CD4-positive, alpha-beta memory T cell (primary cell): Measurements from ENCODE around the gene WNT1. TPM values are rescaled to one million over a fixed set of nuclear protein-coding genes. Genes with fewer than 3 reads are reported as not detected.
A peak's percentile ranks its signal among the peaks of the same experiment; 100 is the strongest.

Experiments
- CTCF ChIA-PET: fragments of 350-600 bp; sonication (Branson Sonifier 250); formaldehyde crosslinking; loops from one replicate; lab custom pipeline; 2021; ENCODE audit warnings: inconsistent platforms; ENCODE audit not compliant: partially characterized antibody; lab: Charles Lee
- POLR2A ChIA-PET: fragments of 350-600 bp; sonication (Branson Sonifier 250); formaldehyde crosslinking; loops from one replicate; lab custom pipeline; 2021; ENCODE audit not compliant: partially characterized antibody; lab: Charles Lee
- DNase-seq, 5 donors: peaks; one replicate each; pipeline versions ENCODE4 v3.0.0 to v3.0.0-alpha.2; 2020 to 2022; ENCODE audit warnings: mixed read lengths in 1 of 5
- H3K27ac ChIP-seq: one replicate; pipeline ENCODE4 v1.7.0; 2013; ENCODE audit warnings: low read depth, low read length
- H3K27me3 ChIP-seq: 2 replicates; pipeline ENCODE4 v1.7.0; 2013; ENCODE audit warnings: mild to moderate bottlenecking, low read length, moderate library complexity; ENCODE audit not compliant: insufficient read depth
- H3K36me3 ChIP-seq: 2 replicates; pipeline ENCODE4 v1.7.0; 2013; ENCODE audit warnings: mild to moderate bottlenecking, low read length, moderate library complexity; ENCODE audit not compliant: insufficient read depth
- H3K4me1 ChIP-seq: 2 replicates; pipeline ENCODE4 v1.7.0; 2013; ENCODE audit warnings: mild to moderate bottlenecking, low read length, moderate library complexity; ENCODE audit not compliant: insufficient read depth
- H3K4me3 ChIP-seq, 2 donors: one replicate each; pipeline ENCODE4 v1.7.0; 2013; ENCODE audit warnings: low read length in 2 of 2, mild to moderate bottlenecking in 1 of 2
- H3K9me3 ChIP-seq, 2 donors: one replicate each; pipeline ENCODE4 v1.7.0; 2013; ENCODE audit warnings: low read length in 2 of 2, control low read depth in 1 of 2; ENCODE audit not compliant: control insufficient read depth in 1 of 2
- H3K27ac Mint-ChIP-seq, 7 donors: one replicate each; pipeline ENCODE4 v1.8.0; 2020 to 2021; ENCODE audit warnings: mixed read lengths in 7 of 7, mild to moderate bottlenecking in 6 of 7, inconsistent platforms in 3 of 7, moderate library complexity in 3 of 7
- H3K27me3 Mint-ChIP-seq, 2 donors: one replicate each; pipeline ENCODE4 v1.8.0; 2020 to 2021; ENCODE audit warnings: mixed read lengths in 2 of 2
- H3K36me3 Mint-ChIP-seq, 2 donors: one replicate each; pipeline ENCODE4 v1.8.0; 2020 to 2021; ENCODE audit warnings: mixed read lengths in 2 of 2, inconsistent platforms in 1 of 2, mild to moderate bottlenecking in 1 of 2
- H3K4me1 Mint-ChIP-seq, 4 donors: one replicate each; pipeline ENCODE4 v1.8.0; 2020 to 2021; ENCODE audit warnings: mixed read lengths in 4 of 4, mild to moderate bottlenecking in 1 of 4
- H3K4me3 Mint-ChIP-seq, 8 donors: one replicate each; pipeline ENCODE4 v1.8.0; 2020 to 2021; ENCODE audit warnings: mixed read lengths in 8 of 8, mild to moderate bottlenecking in 7 of 8, moderate library complexity in 6 of 8, inconsistent platforms in 3 of 8
- H3K9me3 Mint-ChIP-seq, 8 donors: one replicate each; pipeline ENCODE4 v1.8.0; 2020 to 2021; ENCODE audit warnings: mixed read lengths in 8 of 8, mild to moderate bottlenecking in 5 of 8, inconsistent platforms in 3 of 8, moderate library complexity in 1 of 8
- intact Hi-C: fragments of 100-400 bp; cut with micrococcal nuclease; formaldehyde crosslinking; loops from one replicate; pipeline ENCODE4 v1.15.1; 2023
- polyA plus RNA-seq, 2 donors: library from polyadenylated mRNA; unstranded; fragments of 300-500 nt; fragmentation: Illumina TruSeq; gene quantifications; one replicate each; pipeline ENCODE4 v1.2.3, GENCODE V29; 2021
- total RNA-seq, 2 experiments: library from RNA; stranded (reverse); gene quantifications; one replicate each; pipeline ENCODE4 v1.2.3, GENCODE V29; 2021

WNT1 gene
- total and polyA plus RNA-seq, 4 experiments from 2014 or later = 0.55 to 2.8 (median 1.4) TPM

DNA sequence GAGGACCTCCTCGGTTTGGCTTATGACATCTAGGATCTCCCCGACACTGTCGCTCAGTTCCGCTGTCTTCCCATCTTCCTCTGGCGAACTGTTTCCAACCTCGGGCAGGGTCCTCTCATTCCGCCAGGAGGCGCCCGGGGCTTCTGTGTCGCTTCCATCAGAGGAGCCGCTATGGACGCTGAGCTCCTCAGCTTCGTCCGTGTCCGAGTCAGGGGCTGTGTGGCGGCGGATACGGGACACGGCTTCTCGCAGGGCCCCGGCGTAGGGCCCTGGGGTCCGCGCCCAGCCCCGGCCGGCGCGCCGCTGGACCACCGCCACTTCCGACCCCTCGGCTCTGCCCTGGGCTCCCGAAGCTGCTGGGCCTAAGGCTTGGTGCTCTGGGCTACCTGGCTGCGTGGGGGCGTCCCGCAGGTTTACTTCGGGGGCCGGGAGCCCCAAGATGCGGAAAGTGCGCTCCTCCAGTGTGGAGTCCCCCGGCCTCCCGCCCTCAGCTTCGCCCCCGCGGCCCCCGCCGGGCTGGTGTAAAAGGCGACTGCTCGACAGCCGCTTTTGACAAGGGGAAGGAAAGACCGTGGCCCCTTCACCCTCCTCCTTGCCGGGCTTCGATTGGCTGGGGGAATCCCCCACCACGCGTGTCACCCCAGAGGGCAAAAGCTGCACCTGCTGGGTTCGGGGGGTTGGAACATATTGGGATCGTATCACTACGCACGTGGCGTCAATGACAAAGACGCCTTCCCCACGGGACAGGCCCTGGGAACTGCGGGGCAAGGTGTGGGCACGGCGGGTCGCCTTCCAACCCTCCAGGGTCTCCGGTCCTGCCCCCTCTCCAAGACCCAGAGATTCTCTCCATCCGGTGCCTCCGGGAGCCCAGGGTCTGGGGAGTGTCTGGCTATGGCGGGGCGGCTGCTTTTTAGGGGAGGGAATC, 18.9 kb downstream of the WNT1 start:
- peaks cover 42% of the 10 kb centered on the region for H3K4me1 ChIP-seq
- CTCF ChIA-PET = interaction anchor here (0.9 to 14.1 kb wide), 24 partner anchors 8 to 238 kb away, joined by 3 to 244 read pairs (median 4); partner anchors contain the start of genes CACNB3, DDX23, PRKAG1 and RHEBL1
- Mint-ChIP-seq H3K4me1 (peaks cover 15 to 47% (median 26%) of the 10 kb centered on the region in 4 donors), H3K27ac (peak overlapping the region in 6 of 7 donors; percentile 64 to 86 (median 71)), H3K4me3 (peak overlapping the region; percentile 59 to 85 (median 76)), H3K9me3 (no peaks in the 10 kb centered on the region), H3K36me3 (peaks cover 12 to 15% of the 10 kb centered on the region in 2 donors), H3K27me3 (peaks cover 31 to 49% of the 10 kb centered on the region in 2 donors)
- H3K36me3 ChIP-seq = peaks cover 1% of the 10 kb centered on the region
- DNase-seq = peak; percentile 54 to 80 (median 62)
- POLR2A ChIA-PET = interaction anchor here (0.9 to 7.3 kb wide), 13 partner anchors 12 to 145 kb away, joined by 3 to 46 read pairs (median 6); partner anchors contain the start of genes DDX23, FKBP11, KMT2D and PRKAG1
- intact Hi-C loops = loop anchor here (1.0 to 5.0 kb wide), 3 partner anchors 21 to 96 kb away; partner anchors contain the start of genes KMT2D and PRKAG1
- H3K27ac ChIP-seq = no peak overlapping the region
- peak overlapping the region in 1 of 2 donors; percentile 60 for H3K4me3 ChIP-seq
- peaks cover 18% of the 10 kb centered on the region for H3K27me3 ChIP-seq
- H3K9me3 ChIP-seq = no peaks in the 10 kb centered on the region

DNA sequence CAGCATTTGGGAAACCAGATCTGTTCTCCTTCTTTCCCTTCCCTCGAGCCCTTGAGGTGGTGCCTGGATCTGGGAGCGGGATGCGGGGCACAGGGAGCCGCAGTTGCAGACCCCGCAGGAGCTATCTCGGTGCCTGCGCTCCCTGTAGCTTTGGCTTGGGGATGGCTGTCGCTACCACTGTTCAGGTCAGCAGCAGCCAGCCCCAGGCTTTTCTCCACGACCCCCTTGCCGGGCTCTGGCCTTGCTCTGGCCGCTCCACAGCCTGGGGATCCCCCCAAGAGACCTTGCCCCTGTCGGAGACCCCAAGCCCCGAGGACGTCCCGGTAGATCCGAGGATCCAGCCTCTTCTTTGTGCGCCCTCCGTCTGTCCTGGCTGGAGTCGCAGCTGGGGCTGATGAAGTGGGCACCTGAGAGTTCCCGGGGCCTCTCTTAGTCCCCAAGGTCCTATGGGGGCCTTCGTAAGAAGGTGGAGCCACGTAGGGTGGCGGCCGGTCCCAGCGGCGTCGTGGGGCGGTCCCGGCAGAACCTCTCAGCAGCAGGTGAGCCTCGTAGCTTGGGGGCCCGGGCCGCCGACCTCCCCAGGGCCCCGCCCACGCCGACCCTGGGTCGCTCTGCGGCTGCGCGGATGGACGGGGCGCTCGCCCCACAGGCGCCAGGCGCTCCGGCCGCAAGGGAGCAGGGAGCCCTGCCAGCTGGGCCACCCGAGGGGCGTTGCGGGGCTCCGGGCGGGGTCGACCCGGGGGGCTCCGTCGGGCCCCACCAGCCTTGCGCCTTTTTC, 19.8 kb downstream of the WNT1 start:
- Mint-ChIP-seq H3K4me3 (peak overlapping the region; percentile 59 to 85 (median 76)), H3K27ac (peak overlapping the region in 4 of 7 donors; percentile 8 to 77 (median 64)), H3K36me3 (peaks cover 20 to 23% of the 10 kb centered on the region in 2 donors), H3K9me3 (no peaks in the 10 kb centered on the region), H3K4me1 (peaks cover 17 to 47% (median 26%) of the 10 kb centered on the region in 4 donors), H3K27me3 (peaks cover 31 to 53% of the 10 kb centered on the region in 2 donors)
- intact Hi-C loops = loop anchor here (1.0 to 5.0 kb wide), 3 partner anchors 20 to 95 kb away; partner anchors contain the start of genes KMT2D and PRKAG1
- Histone ChIP-seq H3K9me3 (no peaks in the 10 kb centered on the region), H3K27ac (no peak overlapping the region), H3K4me3 (peak overlapping the region in 1 of 2 donors; percentile 60), H3K36me3 (peaks cover 10% of the 10 kb centered on the region), H3K27me3 (peaks cover 18% of the 10 kb centered on the region), H3K4me1 (peaks cover 42% of the 10 kb centered on the region)
- no peak for DNase-seq
- CTCF ChIA-PET = interaction anchor here (1.0 to 14.1 kb wide), 15 partner anchors 9 to 158 kb away, joined by 3 to 244 read pairs (median 4); partner anchors contain the start of genes PRKAG1, RHEBL1 and WNT1
- POLR2A ChIA-PET = interaction anchor here (0.6 to 7.3 kb wide), 15 partner anchors 10 to 369 kb away, joined by 3 to 46 read pairs (median 6); partner anchors contain the start of genes DDX23, FKBP11, PRKAG1 and TUBA1B

DNA sequence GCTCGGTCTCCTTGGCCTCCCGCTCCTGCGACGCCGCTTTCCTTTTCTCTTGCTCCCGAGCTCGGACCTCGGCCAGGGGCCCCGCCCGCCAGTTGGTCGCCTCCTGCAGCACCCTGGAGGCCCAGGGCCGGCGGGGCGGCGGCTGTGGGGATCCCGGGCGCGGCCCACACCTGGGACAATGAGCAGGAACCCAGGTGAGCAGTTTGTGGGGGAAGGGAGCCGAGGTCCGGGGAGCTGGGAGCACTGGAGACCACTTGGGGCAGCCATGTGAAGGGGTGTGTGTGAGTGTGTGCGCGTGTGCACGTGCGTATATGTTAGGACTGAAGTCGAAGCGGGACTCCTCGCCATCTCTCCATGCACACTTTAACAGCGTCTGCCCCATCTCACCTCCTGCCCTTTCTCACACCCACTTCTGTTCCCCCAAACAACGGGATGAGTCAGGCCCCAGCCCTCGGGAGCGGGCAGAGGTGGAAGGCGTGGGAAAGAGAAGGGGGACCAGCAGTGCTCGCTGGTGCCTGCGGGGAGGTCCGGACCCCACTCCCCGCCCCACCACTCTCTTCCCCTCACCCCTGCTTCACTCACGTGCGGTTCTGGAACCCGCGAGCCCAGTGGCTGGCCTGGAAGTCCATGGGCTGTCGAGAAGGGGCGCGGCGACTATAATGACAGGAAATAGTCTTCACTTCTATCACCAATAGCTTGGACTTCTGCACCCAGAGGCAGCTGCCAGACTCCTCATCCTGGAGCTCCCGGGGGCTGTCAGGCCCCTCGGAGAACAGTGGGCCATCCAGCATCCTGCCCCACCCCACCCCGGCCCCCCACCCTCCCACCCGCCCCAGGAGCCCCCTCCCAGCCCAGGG, 20.6 kb downstream of the WNT1 start:
- intact Hi-C loops = loop anchor here (5.0 kb wide), 1 partner anchor 64 kb away; the partner anchor contains the start of gene KMT2D
- Histone ChIP-seq H3K36me3 (peaks cover 15% of the 10 kb centered on the region), H3K4me3 (peak overlapping the region in 1 of 2 donors; percentile 60), H3K27me3 (peaks cover 18% of the 10 kb centered on the region), H3K9me3 (no peaks in the 10 kb centered on the region), H3K4me1 (peaks cover 42% of the 10 kb centered on the region), H3K27ac (no peak overlapping the region)
- DNase-seq = peak in 1 of 5 donors; percentile 31
- peak overlapping the region in 4 of 7 donors; percentile 27 to 77 (median 54) for H3K27ac Mint-ChIP-seq
- CTCF ChIA-PET = interaction anchor here (2.0 to 14.1 kb wide), 5 partner anchors 10 to 45 kb away, joined by 7 to 244 read pairs (median 52); partner anchors contain the start of genes PRKAG1 and WNT1
- POLR2A ChIA-PET = interaction anchor here (1.0 to 7.3 kb wide), 8 partner anchors 10 to 132 kb away, joined by 3 to 46 read pairs (median 8); partner anchors contain the start of genes PRKAG1 and TUBA1B
- H3K4me1 Mint-ChIP-seq = peaks cover 17 to 47% (median 26%) of the 10 kb centered on the region in 4 donors
- peaks cover 28 to 31% of the 10 kb centered on the region in 2 donors for H3K36me3 Mint-ChIP-seq
- H3K4me3 Mint-ChIP-seq = peak overlapping the region; percentile 60 to 81 (median 76)
- H3K9me3 Mint-ChIP-seq = no peaks in the 10 kb centered on the region
- peaks cover 27 to 48% of the 10 kb centered on the region in 2 donors for H3K27me3 Mint-ChIP-seq

DNA sequence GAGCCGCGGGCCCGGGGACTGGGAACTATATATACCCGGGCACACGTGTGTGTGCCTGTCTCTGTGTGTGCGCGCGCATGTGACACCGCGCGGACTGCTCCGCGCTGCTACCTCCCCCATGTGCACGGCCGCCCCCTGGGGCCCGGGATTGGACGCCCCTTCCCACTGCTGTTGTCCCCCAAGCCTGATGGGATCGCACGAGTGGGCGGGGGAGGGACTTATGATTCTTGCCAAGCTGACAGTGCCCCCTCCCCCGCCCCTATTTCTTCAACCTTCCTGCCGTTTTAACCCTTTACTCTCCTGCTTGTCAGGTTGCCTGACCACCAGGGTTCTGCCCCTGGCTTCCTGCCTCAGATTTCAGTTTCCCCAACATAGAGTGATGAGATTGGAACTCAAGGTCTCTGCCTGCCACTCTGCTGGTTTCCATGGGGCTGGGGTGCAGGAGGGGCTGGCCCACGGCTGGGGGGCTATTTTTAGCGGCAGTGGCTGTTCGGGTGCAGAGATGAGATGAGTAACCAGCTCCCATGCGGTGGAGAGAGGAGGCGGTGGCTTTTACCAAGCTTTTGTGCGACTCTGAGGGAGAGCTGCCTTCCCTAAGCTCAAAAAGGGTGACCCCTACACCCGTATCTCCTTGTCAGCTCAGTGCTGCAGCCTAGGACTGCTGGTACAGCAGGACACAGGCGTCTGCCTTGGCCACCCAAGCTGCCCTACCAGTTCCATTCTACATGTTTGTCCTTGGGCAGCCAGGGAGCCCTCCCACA, 21.4 kb downstream of the WNT1 start, which contains the start of gene DDN:
TSS of gene DDN (minus strand) at position 5 of the 761 bp plus-strand sequence. CDS start 88 bp downstream, outside the sequence.
- H3K4me1 Mint-ChIP-seq = peaks cover 17 to 47% (median 25%) of the 10 kb centered on the region in 4 donors
- peaks cover 20 to 44% of the 10 kb centered on the region in 2 donors for H3K27me3 Mint-ChIP-seq
- peaks cover 35 to 40% of the 10 kb centered on the region in 2 donors for H3K36me3 Mint-ChIP-seq
- DNase-seq = peak in 4 of 5 donors; percentile 34 to 64 (median 47)
- CTCF ChIA-PET = interaction anchor here (1.1 to 14.1 kb wide), 6 partner anchors 11 to 76 kb away, joined by 3 to 244 read pairs (median 30); partner anchors contain the start of genes PRKAG1 and WNT1
- peak within 1 kb of the TSS in 5 of 7 donors; percentile 27 to 83 (median 42) for H3K27ac Mint-ChIP-seq
- Histone ChIP-seq H3K36me3 (peaks cover 18% of the 10 kb centered on the region), H3K9me3 (no peaks in the 10 kb centered on the region), H3K27me3 (peaks cover 10% of the 10 kb centered on the region), H3K27ac (no peak within 1 kb of the TSS), H3K4me1 (peaks cover 42% of the 10 kb centered on the region), H3K4me3 (peak within 1 kb of the TSS in 1 of 2 donors; percentile 60)
- intact Hi-C loops = loop anchor here (5.0 kb wide), 1 partner anchor 63 kb away; the partner anchor contains the start of gene KMT2D
- peak within 1 kb of the TSS; percentile 60 to 83 (median 78) for H3K4me3 Mint-ChIP-seq
- POLR2A ChIA-PET = interaction anchor here (0.8 to 7.3 kb wide), 4 partner anchors 15 to 90 kb away, joined by 3 to 46 read pairs (median 6); partner anchors contain the start of gene PRKAG1
- no peaks in the 10 kb centered on the region for H3K9me3 Mint-ChIP-seq

DNA sequence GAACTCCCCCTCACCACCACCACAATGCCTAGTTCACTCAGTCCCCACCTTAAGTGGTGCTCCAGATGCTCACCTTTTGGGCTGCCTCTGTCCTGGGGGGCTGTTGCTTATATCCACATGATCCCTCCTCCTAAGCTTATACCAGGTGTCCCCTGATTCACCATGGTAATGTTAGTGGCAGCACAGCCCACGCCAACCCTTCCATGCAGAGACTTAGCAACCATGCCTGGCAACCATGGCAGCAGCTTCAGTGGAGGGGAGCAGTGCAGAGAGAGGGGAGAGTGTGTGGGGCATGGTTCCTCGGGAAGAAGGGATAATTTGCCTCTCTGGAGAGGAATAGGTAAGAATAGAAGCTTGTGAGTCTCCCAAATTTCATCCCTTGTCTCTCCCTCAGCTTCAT, 22.2 kb downstream of the WNT1 start:
- CTCF ChIA-PET = interaction anchor here (1.1 to 14.1 kb wide), 7 partner anchors 12 to 76 kb away, joined by 3 to 244 read pairs (median 7); partner anchors contain the start of genes PRKAG1 and WNT1
- H3K4me1 ChIP-seq = peaks cover 37% of the 10 kb centered on the region

More for the DNA sequence above, 22.2 kb downstream of the WNT1 start:
- H3K27me3 Mint-ChIP-seq = peaks cover 18 to 40% of the 10 kb centered on the region in 2 donors
- peaks cover 43 to 48% of the 10 kb centered on the region in 2 donors for H3K36me3 Mint-ChIP-seq
- H3K36me3 ChIP-seq = peaks cover 26% of the 10 kb centered on the region
- no peaks in the 10 kb centered on the region for H3K9me3 Mint-ChIP-seq
- H3K4me3 ChIP-seq = no peak overlapping the region
- no peak for DNase-seq
- no peaks in the 10 kb centered on the region for H3K9me3 ChIP-seq
- H3K27ac Mint-ChIP-seq = peak overlapping the region in 1 of 7 donors; percentile 14
- intact Hi-C loops = no loop called here
- peaks cover 10% of the 10 kb centered on the region for H3K27me3 ChIP-seq
- POLR2A ChIA-PET = interaction anchor here (1.1 to 7.3 kb wide), 2 partner anchors 19 to 89 kb away, joined by 3 to 46 read pairs; no protein-coding TSS in a partner anchor
- peak overlapping the region in 4 of 8 donors; percentile 52 to 83 (median 62) for H3K4me3 Mint-ChIP-seq
- no peak overlapping the region for H3K27ac ChIP-seq
- H3K4me1 Mint-ChIP-seq = peaks cover 17 to 43% (median 24%) of the 10 kb centered on the region in 4 donors
